H9 (cell line): Measurements from ENCODE around the gene MCRIP2. TPM values are rescaled to one million over a fixed set of nuclear protein-coding genes. Genes with fewer than 3 reads are reported as not detected.
A peak's percentile ranks its signal among the peaks of the same experiment; 100 is the strongest.

Experiments used
- DNase-seq: peaks from one replicate; pipeline ENCODE4 v3.0.0-alpha.2; 2017
- H2AFZ ChIP-seq: one replicate; pipeline ENCODE4 v1.6.1; 2013; ENCODE audit warnings: mild to moderate bottlenecking, low read length, control low read depth, moderate library complexity
- H2AK5ac ChIP-seq: 2 replicates; pipeline ENCODE4 v1.6.1; 2013; ENCODE audit warnings: low read length, control low read depth, mixed read lengths; ENCODE audit not compliant: insufficient read length
- H2BK120ac ChIP-seq: one replicate; pipeline ENCODE4 v1.6.1; 2013; ENCODE audit warnings: low read depth, mild to moderate bottlenecking, low read length, control low read depth, inconsistent platforms; ENCODE audit not compliant: poor library complexity, severe bottlenecking
- H2BK12ac ChIP-seq: 2 replicates; pipeline ENCODE4 v1.6.1; 2013; ENCODE audit warnings: low read length, control low read depth, mixed read lengths, low read depth; ENCODE audit not compliant: insufficient read length
- H2BK15ac ChIP-seq: 2 replicates; pipeline ENCODE4 v1.6.1; 2013; ENCODE audit warnings: low read depth, low read length, control low read depth
- H2BK20ac ChIP-seq: one replicate; pipeline ENCODE4 v1.6.1; 2013; ENCODE audit warnings: low read depth, mild to moderate bottlenecking, low read length, control low read depth, inconsistent platforms; ENCODE audit not compliant: poor library complexity, severe bottlenecking
- H2BK5ac ChIP-seq: 2 replicates; pipeline ENCODE4 v1.6.1; 2013; ENCODE audit warnings: low read length, control low read depth, mixed read lengths; ENCODE audit not compliant: insufficient read length
- H3K14ac ChIP-seq: 2 replicates; pipeline ENCODE4 v1.6.1; 2013; ENCODE audit warnings: low read length, control low read depth; ENCODE audit not compliant: insufficient read depth
- H3K18ac ChIP-seq: 2 replicates; pipeline ENCODE4 v1.6.1; 2013; ENCODE audit warnings: low read depth, mild to moderate bottlenecking, mixed read lengths, low read length, control low read depth; ENCODE audit not compliant: insufficient read length
- H3K23ac ChIP-seq: 2 replicates; pipeline ENCODE4 v1.6.1; 2013; ENCODE audit warnings: low read length, control low read depth, mixed read lengths, low read depth; ENCODE audit not compliant: insufficient read length
- H3K23me2 ChIP-seq: 2 replicates; pipeline ENCODE4 v1.6.1; 2013; ENCODE audit warnings: low read depth, mild to moderate bottlenecking, mixed read lengths, low read length, control low read depth; ENCODE audit not compliant: insufficient read length, poor library complexity, severe bottlenecking
- H3K27ac ChIP-seq: 2 replicates; pipeline ENCODE4 v1.5.1; 2013; ENCODE audit warnings: low read length, control low read depth, mixed read lengths, low read depth; ENCODE audit not compliant: insufficient read length
- H3K27me3 ChIP-seq: 2 replicates; pipeline ENCODE4 v1.6.1; 2013; ENCODE audit warnings: low read length, control low read depth, inconsistent platforms; ENCODE audit not compliant: insufficient read depth
- H3K4ac ChIP-seq: 2 replicates; pipeline ENCODE4 v1.6.1; 2013; ENCODE audit warnings: low read depth, mild to moderate bottlenecking, control low read depth, inconsistent platforms, low read length, moderate library complexity
- H3K4me1 ChIP-seq: 2 replicates; pipeline ENCODE4 v1.6.1; 2013; ENCODE audit warnings: low read length, control low read depth, inconsistent platforms; ENCODE audit not compliant: insufficient read depth
- H3K4me2 ChIP-seq: 2 replicates; pipeline ENCODE4 v1.6.1; 2013; ENCODE audit warnings: low read length, control low read depth, mixed read lengths; ENCODE audit not compliant: insufficient read length, insufficient read depth
- H3K56ac ChIP-seq: 2 replicates; pipeline ENCODE4 v1.6.1; 2013; ENCODE audit warnings: low read depth, mild to moderate bottlenecking, mixed read lengths, low read length, control low read depth; ENCODE audit not compliant: insufficient read length
- H3K79me1 ChIP-seq: 2 replicates; pipeline ENCODE4 v1.6.1; 2013; ENCODE audit warnings: low read depth, mild to moderate bottlenecking, moderate library complexity, low read length, control low read depth, inconsistent platforms; ENCODE audit not compliant: insufficient read depth, poor library complexity, severe bottlenecking
- H3K79me2 ChIP-seq: 2 replicates; pipeline ENCODE4 v1.6.1; 2013; ENCODE audit warnings: low read length, control low read depth, inconsistent platforms; ENCODE audit not compliant: insufficient read depth
- H3K9ac ChIP-seq: 2 replicates; pipeline ENCODE4 v1.6.1; 2013; ENCODE audit warnings: low read length, control low read depth, mixed read lengths; ENCODE audit not compliant: insufficient read length; ENCODE audit errors: extremely low read depth
- H3K9me3 ChIP-seq: one replicate; pipeline ENCODE4 v1.6.1; 2013; ENCODE audit warnings: low read depth, low read length, inconsistent platforms; ENCODE audit not compliant: control insufficient read depth
- H3T11ph ChIP-seq: one replicate; pipeline ENCODE4 v1.6.1; 2013; ENCODE audit warnings: mild to moderate bottlenecking, low read length, control low read depth, inconsistent platforms
- H4K20me1 ChIP-seq: one replicate; pipeline ENCODE4 v1.6.1; 2013; ENCODE audit not compliant: control insufficient read depth, insufficient read length, insufficient read depth
- H4K5ac ChIP-seq: 2 replicates; pipeline ENCODE4 v1.6.1; 2013; ENCODE audit warnings: low read depth, mild to moderate bottlenecking, mixed read lengths, low read length, control low read depth; ENCODE audit not compliant: insufficient read length
- H4K8ac ChIP-seq: replicated peaks from 2 replicates; pipeline ENCODE4 v1.6.1; 2013; ENCODE audit warnings: low read length, control low read depth, mixed read lengths, low read depth; ENCODE audit not compliant: insufficient read length
- H4K91ac ChIP-seq: 2 replicates; pipeline ENCODE4 v1.6.1; 2013; ENCODE audit warnings: low read depth, mild to moderate bottlenecking, moderate library complexity, mixed read lengths, low read length, control low read depth; ENCODE audit not compliant: insufficient read length
- H3K27ac Mint-ChIP-seq, 3 experiments: 2 replicates in 2 of 3; 3 replicates in 1 of 3; pipeline ENCODE4 v1.8.0; 2020 to 2021; ENCODE audit warnings: mixed read lengths in 3 of 3, mild to moderate bottlenecking in 1 of 3, moderate library complexity in 1 of 3
- H3K27me3 Mint-ChIP-seq: 2 replicates; pipeline ENCODE4 v1.8.0; 2021; ENCODE audit warnings: low read depth, mild to moderate bottlenecking, moderate library complexity, mixed read lengths
- H3K36me3 Mint-ChIP-seq, 3 experiments: 2 replicates in 2 of 3; 3 replicates in 1 of 3; pipeline ENCODE4 v1.8.0; 2020 to 2021; ENCODE audit warnings: low read depth in 3 of 3, mixed read lengths in 3 of 3; ENCODE audit not compliant: insufficient read depth in 1 of 3
- H3K4me1 Mint-ChIP-seq, 2 experiments: 2 replicates each; pipeline ENCODE4 v1.8.0; 2020; ENCODE audit warnings: mixed read lengths in 2 of 2
- H3K4me3 Mint-ChIP-seq, 2 experiments: 2 replicates in 1 of 2; 3 replicates in 1 of 2; pipeline ENCODE4 v1.8.0; 2020 to 2021; ENCODE audit warnings: mild to moderate bottlenecking in 2 of 2, mixed read lengths in 2 of 2, moderate library complexity in 1 of 2
- H3K9me3 Mint-ChIP-seq, 2 experiments: 2 replicates in 1 of 2; 3 replicates in 1 of 2; pipeline ENCODE4 v1.8.0; 2020; ENCODE audit warnings: mild to moderate bottlenecking in 2 of 2, mixed read lengths in 2 of 2, moderate library complexity in 1 of 2
- WGBS: extraction: QIAGEN DNeasy Blood & Tissue Kit; methylation state at CpG from one replicate; pipeline ENCODE4 v1.1.7; 2013; ENCODE audit warnings: missing lambda C conversion rate, low lambda C conversion rate, mixed read lengths; ENCODE audit not compliant: insufficient read length; ENCODE audit errors: extremely low coverage; 5-methylcytosine and 5-hydroxymethylcytosine counted together
- total RNA-seq: library from RNA; stranded (reverse); gene quantifications from 2 replicates; pipeline ENCODE4 v1.2.1, GENCODE V29; 2021
- TF ChIP-seq, protein P1 (sequence below): fragments of 200-600 bp; sonication (generic); conservative IDR thresholded peaks from 3 replicates; pipeline ENCODE4 v1.8.0; 2021; ENCODE audit warnings: antibody characterized with exemption, mild to moderate bottlenecking

The MCRIP2 gene
- total RNA-seq, 1 experiment from 2014 or later, result 52.5 TPM

DNA sequence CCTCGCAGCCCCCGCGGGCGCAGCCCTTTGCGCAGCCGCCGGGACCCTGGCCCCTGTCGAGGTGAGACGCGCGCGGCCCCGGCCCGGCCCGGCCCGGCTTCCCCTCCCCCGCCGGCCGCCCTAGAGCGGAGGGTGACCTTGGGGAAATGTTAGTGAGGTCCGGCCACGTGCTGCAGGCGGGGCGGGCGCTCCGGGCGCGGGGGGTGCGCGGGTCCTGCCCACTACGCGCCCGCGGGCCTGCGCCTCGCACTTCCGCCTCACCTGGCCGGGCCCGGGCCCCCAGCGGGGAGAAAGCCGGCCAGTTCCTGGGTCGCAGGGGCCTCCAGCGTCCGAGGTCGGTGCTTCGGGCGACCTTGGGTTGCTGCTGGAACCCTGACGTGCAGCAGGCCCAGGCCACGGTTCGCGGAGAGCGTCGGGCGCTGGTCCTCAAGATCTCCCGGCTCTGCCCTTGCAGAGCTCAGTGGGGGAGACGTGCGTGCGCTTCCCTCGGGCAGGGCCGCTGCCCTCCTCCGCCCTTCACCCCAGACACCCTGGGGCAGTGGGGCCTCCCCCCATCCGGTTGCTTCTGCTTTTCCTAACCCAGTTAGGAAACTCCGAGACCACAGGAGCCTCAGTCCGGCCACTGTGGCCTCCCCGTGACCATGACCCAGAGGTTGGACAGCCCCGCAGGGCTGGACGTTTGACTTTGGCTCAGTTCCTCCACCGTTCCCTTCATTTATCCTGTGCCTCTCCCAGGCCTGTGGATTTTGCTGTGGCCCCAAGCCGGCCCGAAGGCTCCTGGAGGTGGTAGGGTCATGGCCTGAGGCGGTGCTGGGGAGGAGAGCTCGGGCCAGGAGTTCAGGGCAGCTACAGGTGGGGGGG, 791 bp downstream of the MCRIP2 start:
- H3K36me3 Mint-ChIP-seq, result peaks cover 2 to 15% (median 4%) of the 10 kb centered on the region in 3 experiments; a peak in 4 of 7 replicates
- Histone ChIP-seq H2BK12ac (no peak overlapping the region), H4K8ac (no peak overlapping the region), H2BK15ac (no peak overlapping the region), H3K79me2 (no peaks in the 10 kb centered on the region), H3K9ac (peak overlapping the region; percentile 1), H2BK5ac (no peak overlapping the region), H3K23ac (no peak overlapping the region), H3K4ac (no peak overlapping the region), H2BK120ac (no peak overlapping the region), H4K20me1 (no peaks in the 10 kb centered on the region), H2AK5ac (no peak overlapping the region), H4K5ac (no peak overlapping the region), H3K27ac (no peak overlapping the region), H3T11ph (no peak overlapping the region), H3K4me2 (peak overlapping the region; percentile 55), H3K9me3 (no peaks in the 10 kb centered on the region), H3K18ac (peak overlapping the region; percentile 0), H3K4me1 (no peaks in the 10 kb centered on the region; the same call in 1 of the 2 replicates), H2AFZ (no peak overlapping the region), H3K14ac (0 out of 2 replicates have a peak overlapping the region, but pooled peaks have one; percentile 10), H4K91ac (no peak overlapping the region), H2BK20ac (no peak overlapping the region), H3K23me2 (peaks cover 6% of the 10 kb centered on the region), H3K27me3 (no peaks in the 10 kb centered on the region), H3K79me1 (no peaks in the 10 kb centered on the region), H3K56ac (no peak overlapping the region)
- H3K4me3 Mint-ChIP-seq, result peak overlapping the region; percentile 68 to 77
- peak overlapping the region in 1 of 3 experiments; percentile 53; a peak in 1 of 7 replicates for H3K27ac Mint-ChIP-seq
- TF ChIP-seq, protein P1, sequence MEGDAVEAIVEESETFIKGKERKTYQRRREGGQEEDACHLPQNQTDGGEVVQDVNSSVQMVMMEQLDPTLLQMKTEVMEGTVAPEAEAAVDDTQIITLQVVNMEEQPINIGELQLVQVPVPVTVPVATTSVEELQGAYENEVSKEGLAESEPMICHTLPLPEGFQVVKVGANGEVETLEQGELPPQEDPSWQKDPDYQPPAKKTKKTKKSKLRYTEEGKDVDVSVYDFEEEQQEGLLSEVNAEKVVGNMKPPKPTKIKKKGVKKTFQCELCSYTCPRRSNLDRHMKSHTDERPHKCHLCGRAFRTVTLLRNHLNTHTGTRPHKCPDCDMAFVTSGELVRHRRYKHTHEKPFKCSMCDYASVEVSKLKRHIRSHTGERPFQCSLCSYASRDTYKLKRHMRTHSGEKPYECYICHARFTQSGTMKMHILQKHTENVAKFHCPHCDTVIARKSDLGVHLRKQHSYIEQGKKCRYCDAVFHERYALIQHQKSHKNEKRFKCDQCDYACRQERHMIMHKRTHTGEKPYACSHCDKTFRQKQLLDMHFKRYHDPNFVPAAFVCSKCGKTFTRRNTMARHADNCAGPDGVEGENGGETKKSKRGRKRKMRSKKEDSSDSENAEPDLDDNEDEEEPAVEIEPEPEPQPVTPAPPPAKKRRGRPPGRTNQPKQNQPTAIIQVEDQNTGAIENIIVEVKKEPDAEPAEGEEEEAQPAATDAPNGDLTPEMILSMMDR, result no peak
- H3K4me1 Mint-ChIP-seq, result peaks cover 13 to 27% of the 10 kb centered on the region in 2 experiments
- H3K27me3 Mint-ChIP-seq, result no peaks in the 10 kb centered on the region; the same call in 1 of the 2 replicates
- no peaks in the 10 kb centered on the region for H3K9me3 Mint-ChIP-seq
- WGBS, result no CpG with 5 or more reads among the region's 72 CpGs
- no peak for DNase-seq
